Prostate gland (tissue), 2 donors: ENCODE data around the gene MAPK8IP2. TPM values are rescaled to one million over a fixed set of nuclear protein-coding genes. Genes with fewer than 3 reads are reported as not detected.

Source experiments
- DNase-seq: peaks from one replicate; pipeline ENCODE4 v3.0.0-alpha.2; 2019; ENCODE audit warnings: low spot score
- H3K27ac ChIP-seq, 2 donors: fragments of 200-600 bp; sonication (generic); 2 replicates each; pipeline ENCODE4 v1.5.1; 2017 to 2019
- H3K27me3 ChIP-seq: fragments of 200-600 bp; sonication (generic); replicated peaks from 2 replicates; pipeline ENCODE4 v1.5.1; 2019; ENCODE audit not compliant: insufficient read depth
- H3K36me3 ChIP-seq, 2 donors: fragments of 200-600 bp; sonication (generic); 1 replicate in 1 of 2; 2 replicates in 1 of 2; pipeline versions ENCODE4 v1.5.1 to v1.8.1; 2017 to 2019
- H3K4me1 ChIP-seq: fragments of 200-600 bp; sonication (generic); replicated peaks from 2 replicates; pipeline ENCODE4 v1.5.1; 2019
- H3K4me3 ChIP-seq, 2 donors: fragments of 200-600 bp; sonication (generic); 2 replicates each; pipeline ENCODE4 v1.5.1; 2017 to 2019
- H3K9me3 ChIP-seq: fragments of 200-600 bp; sonication (generic); 2 replicates; pipeline ENCODE4 v1.5.1; 2017
- POLR2A ChIP-seq: fragments of 450-650 bp; IDR thresholded peaks from one replicate; pipeline ENCODE4 v1.6.1; 2016; ENCODE audit warnings: antibody characterized with exemption, mild to moderate bottlenecking
- POLR2AphosphoS5 ChIP-seq: sonication (generic); formaldehyde crosslinking; IDR thresholded peaks from one replicate; pipeline ENCODE4 v1.6.1; 2017; ENCODE audit warnings: antibody characterized with exemption
- WGBS: methylation state at CpG from one replicate; pipeline ENCODE4 v1.1.5; 2018; 5-methylcytosine and 5-hydroxymethylcytosine counted together
- intact Hi-C: fragments of 100-400 bp; cut with DNase I; formaldehyde crosslinking; loops from one replicate; pipeline ENCODE4 v1.14.2; 2022
- total RNA-seq, 2 donors: library from RNA; depleted of rRNA; stranded (reverse); fragments of >200 nt; gene quantifications; one replicate each; pipeline ENCODE4 v1.1.0, GENCODE V29; 2016
- TF ChIP-seq, protein P1 (sequence below), 4 experiments: fragments of 200-600 bp in 2 of 4; fragments of 450-650 bp in 2 of 4; sonication (generic) in 2 of 4; IDR thresholded peaks; 1 replicate in 3 of 4; 2 replicates in 1 of 4; pipeline ENCODE4 v1.5.1; 2016 to 2019; ENCODE audit warnings: antibody characterized with exemption in 4 of 4, mild to moderate bottlenecking in 2 of 4, moderate library complexity in 2 of 4

Gene MAPK8IP2
- total RNA-seq, 2 donors from 2014 or later: 5.1 to 23.6 TPM

DNA sequence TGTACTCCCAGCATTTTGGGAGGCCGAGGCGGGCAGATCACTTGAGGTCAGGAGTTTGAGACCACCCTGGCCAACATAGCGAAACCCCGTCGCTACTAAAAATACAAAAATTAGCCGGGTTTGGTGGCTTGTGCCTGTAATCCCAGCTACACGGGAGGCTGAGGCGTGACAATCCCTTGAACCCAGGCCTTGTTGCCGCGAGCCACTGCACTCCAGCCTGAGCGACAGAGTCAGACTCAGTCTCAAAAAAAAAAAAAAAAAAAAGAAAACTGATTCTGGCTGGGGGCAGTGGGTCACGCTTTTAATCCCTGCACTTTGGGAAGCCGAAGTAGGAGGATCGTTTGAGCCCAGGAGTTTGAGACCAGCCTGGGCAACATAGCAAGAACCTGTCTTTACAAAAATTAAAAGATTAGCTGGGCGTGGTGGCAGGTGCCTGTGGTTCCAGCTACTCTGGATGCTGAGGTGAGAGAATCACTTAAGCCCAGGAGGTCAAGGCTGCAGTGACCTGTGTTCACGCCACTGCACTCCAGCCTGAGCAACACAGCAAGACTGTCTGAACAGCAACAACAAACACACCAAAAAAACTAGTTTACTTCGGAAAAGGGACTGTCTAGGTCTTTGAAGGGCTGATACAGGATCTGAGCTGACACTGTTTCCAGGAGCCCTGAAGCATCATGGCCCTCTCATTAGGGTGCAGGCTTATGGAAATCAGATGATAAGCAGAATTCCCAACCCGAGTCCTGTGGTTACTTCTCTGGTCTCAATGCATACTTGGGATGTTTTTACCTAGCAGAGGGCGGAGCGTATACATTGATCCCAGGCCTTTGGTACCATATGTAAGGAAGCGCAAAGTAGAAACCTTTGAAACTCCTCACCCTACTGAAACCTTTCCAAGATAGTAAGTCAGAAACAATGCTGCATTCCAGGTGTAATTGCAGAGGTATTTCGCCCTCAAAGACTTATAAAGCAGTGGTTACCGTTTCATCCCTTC, 16.2 kb upstream of the MAPK8IP2 start:
- Histone ChIP-seq H3K36me3 (no peaks in the 10 kb centered on the region), H3K9me3 (no peaks in the 10 kb centered on the region), H3K27ac (no peak overlapping the region), H3K4me1 (peaks cover 12% of the 10 kb centered on the region), H3K4me3 (no peak overlapping the region), H3K27me3 (no peaks in the 10 kb centered on the region)
- 91% methylated on average over 23 of the region's 23 CpGs for WGBS
- TF ChIP-seq, protein P1, sequence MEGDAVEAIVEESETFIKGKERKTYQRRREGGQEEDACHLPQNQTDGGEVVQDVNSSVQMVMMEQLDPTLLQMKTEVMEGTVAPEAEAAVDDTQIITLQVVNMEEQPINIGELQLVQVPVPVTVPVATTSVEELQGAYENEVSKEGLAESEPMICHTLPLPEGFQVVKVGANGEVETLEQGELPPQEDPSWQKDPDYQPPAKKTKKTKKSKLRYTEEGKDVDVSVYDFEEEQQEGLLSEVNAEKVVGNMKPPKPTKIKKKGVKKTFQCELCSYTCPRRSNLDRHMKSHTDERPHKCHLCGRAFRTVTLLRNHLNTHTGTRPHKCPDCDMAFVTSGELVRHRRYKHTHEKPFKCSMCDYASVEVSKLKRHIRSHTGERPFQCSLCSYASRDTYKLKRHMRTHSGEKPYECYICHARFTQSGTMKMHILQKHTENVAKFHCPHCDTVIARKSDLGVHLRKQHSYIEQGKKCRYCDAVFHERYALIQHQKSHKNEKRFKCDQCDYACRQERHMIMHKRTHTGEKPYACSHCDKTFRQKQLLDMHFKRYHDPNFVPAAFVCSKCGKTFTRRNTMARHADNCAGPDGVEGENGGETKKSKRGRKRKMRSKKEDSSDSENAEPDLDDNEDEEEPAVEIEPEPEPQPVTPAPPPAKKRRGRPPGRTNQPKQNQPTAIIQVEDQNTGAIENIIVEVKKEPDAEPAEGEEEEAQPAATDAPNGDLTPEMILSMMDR (IDR thresholded peaks at IDR 0.05): no peak
- TF ChIP-seq POLR2AphosphoS5 (no peak), POLR2A (no peak)
- DNase-seq: no peak
- intact Hi-C loops: loop anchor here (5.0 kb wide), 1 partner anchor 43 kb away; the partner anchor contains the start of gene ARSA

DNA sequence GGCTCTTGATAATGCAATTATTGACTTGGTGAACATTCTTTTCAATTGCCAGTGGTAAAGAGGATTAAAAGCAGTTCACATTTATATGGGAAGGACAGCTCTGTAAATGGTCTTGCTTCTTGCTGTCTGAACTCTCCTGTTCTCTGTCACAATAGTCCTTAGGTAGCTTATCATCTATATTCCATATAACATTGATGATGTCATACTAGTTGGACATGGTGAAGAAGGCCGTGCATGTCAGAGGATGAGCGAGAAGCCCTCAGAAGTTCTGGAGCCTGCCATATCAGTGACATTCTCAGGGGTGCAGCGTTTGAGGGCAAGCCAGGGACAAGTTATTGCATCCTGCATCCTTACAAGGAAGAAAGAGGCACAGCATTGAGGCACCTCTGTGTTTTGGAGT, 15.4 kb upstream of the MAPK8IP2 start:
- TF ChIP-seq, protein P1 (IDR thresholded peaks at IDR 0.05): no peak
- no peak for TF ChIP-seq POLR2AphosphoS5
- TF ChIP-seq POLR2A: no peak
- 87% methylated on average over 3 of the region's 3 CpGs for WGBS
- no peak overlapping the region for H3K4me3 ChIP-seq
- intact Hi-C loops: no loop called here
- no peaks in the 10 kb centered on the region for H3K9me3 ChIP-seq
- no peaks in the 10 kb centered on the region for H3K36me3 ChIP-seq
- H3K4me1 ChIP-seq: peaks cover 12% of the 10 kb centered on the region
- H3K27me3 ChIP-seq: no peaks in the 10 kb centered on the region
- DNase-seq: no peak
- no peak overlapping the region for H3K27ac ChIP-seq

DNA sequence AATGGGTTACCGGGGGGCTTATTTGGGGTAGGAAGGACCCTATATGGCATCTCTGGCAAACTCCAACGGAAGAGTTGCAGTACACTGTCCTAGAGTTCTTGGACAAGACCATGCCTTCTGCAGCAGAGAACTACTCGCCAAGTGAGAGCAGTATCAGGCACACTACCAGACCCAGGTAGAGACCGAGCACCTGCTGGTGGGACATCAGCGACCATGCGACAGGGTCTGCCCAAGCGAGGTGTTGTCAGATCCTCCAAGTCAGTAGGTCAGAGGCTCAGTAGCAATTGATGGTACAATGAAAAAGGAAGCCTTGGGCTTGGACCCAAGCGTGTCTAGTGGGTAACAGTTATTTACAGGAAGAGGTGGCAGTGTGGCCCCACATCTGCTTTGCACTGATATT, 14.8 kb upstream of the MAPK8IP2 start:
- no peaks in the 10 kb centered on the region for H3K27me3 ChIP-seq
- 92% methylated on average over 8 of the region's 8 CpGs for WGBS
- intact Hi-C loops: no loop called here
- H3K27ac ChIP-seq: no peak overlapping the region
- H3K4me3 ChIP-seq: no peak overlapping the region
- no peaks in the 10 kb centered on the region for H3K9me3 ChIP-seq
- no peak for DNase-seq
- peaks cover 12% of the 10 kb centered on the region for H3K4me1 ChIP-seq
- no peak for TF ChIP-seq POLR2A
- TF ChIP-seq POLR2AphosphoS5: no peak
- TF ChIP-seq, protein P1 (IDR thresholded peaks at IDR 0.05): no peak
- no peaks in the 10 kb centered on the region for H3K36me3 ChIP-seq

DNA sequence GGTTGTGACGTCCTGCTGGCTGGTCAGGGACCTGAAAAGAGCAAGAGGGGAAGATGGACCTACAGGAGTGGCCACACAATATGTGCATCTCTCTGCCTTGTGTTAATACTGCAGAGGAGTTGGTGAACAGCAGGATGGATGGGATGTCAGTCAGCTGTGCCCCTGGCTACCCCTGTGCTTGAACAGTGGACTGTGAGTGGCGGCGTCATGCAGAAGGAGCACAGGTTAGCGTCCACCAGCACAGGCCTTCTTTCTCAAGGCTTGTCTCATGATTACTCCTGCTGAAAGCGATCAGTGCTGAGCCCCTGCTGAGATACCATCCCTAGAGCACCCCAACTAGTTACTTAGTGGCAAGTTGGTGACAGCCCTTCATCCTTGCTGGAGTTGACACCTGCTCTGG, 14.2 kb upstream of the MAPK8IP2 start:
- TF ChIP-seq, protein P1 (IDR thresholded peaks at IDR 0.05): no peak
- no peak for TF ChIP-seq POLR2AphosphoS5
- no peak for TF ChIP-seq POLR2A
- intact Hi-C loops: no loop called here
- WGBS: 79% methylated on average over 5 of the region's 5 CpGs

DNA sequence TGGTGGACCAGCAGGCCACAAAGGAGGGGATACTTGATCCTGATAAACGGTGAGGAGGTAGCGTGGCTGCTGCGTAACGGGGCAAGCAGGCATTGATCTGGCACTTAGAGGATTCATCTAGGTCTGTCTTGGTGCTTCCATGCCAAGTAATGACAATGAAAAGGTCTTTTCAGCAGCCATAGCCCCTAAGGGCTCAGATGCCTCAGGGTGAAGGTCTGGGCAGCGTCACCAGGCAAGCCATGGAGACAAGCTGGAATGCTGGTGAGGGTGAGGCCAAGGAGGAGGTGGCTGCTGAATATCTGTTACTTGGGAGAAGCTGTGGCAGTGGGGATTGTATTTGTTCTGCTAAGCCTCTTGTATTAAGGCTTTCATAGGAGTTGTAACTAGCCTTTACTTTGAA, 13.2 kb upstream of the MAPK8IP2 start:
- no peak overlapping the region for H3K27ac ChIP-seq

More for the DNA sequence above, 14.2 kb upstream of the MAPK8IP2 start:
- peaks cover 9% of the 10 kb centered on the region for H3K4me1 ChIP-seq
- H3K36me3 ChIP-seq: no peaks in the 10 kb centered on the region
- no peak overlapping the region for H3K27ac ChIP-seq
- no peak for DNase-seq
- no peak overlapping the region for H3K4me3 ChIP-seq
- H3K9me3 ChIP-seq: no peaks in the 10 kb centered on the region
- no peaks in the 10 kb centered on the region for H3K27me3 ChIP-seq

More for the DNA sequence above, 13.2 kb upstream of the MAPK8IP2 start:
- H3K4me1 ChIP-seq: peaks cover 4% of the 10 kb centered on the region
- intact Hi-C loops: no loop called here
- TF ChIP-seq POLR2AphosphoS5 (no peak), POLR2A (no peak)
- TF ChIP-seq, protein P1 (IDR thresholded peaks at IDR 0.05): no peak
- H3K9me3 ChIP-seq: no peaks in the 10 kb centered on the region
- H3K4me3 ChIP-seq: no peak overlapping the region
- no peaks in the 10 kb centered on the region for H3K36me3 ChIP-seq
- 97% methylated on average over 5 of the region's 5 CpGs for WGBS
- no peaks in the 10 kb centered on the region for H3K27me3 ChIP-seq
- no peak for DNase-seq
